Activated naive CD4-positive, alpha-beta T cell treated with anti-CD3 and anti-CD28 coated beads, Interleukin-2, amount 50 U/mL, for 24 hours (primary cell): ENCODE measurements around the gene PTGES.
A peak's percentile ranks its signal among the peaks of the same experiment; 100 is the strongest.
"Not testable (repeated sequence)": the region's sequence is repeated elsewhere in the genome, so short reads cannot be mapped to it uniquely, and the experiment has no call there.

Source experiments
- H3K27ac Mint-ChIP-seq: one replicate; pipeline ENCODE4 v1.8.0; 2021; ENCODE audit warnings: mild to moderate bottlenecking, mixed read lengths
- H3K27me3 Mint-ChIP-seq: one replicate; pipeline ENCODE4 v1.8.0; 2021; ENCODE audit warnings: mixed read lengths
- H3K36me3 Mint-ChIP-seq: one replicate; pipeline ENCODE4 v1.8.0; 2021; ENCODE audit warnings: mixed read lengths
- H3K4me1 Mint-ChIP-seq: one replicate; pipeline ENCODE4 v1.8.0; 2021; ENCODE audit warnings: mixed read lengths
- H3K4me3 Mint-ChIP-seq: one replicate; pipeline ENCODE4 v1.8.0; 2021; ENCODE audit warnings: mild to moderate bottlenecking, mixed read lengths
- H3K9me3 Mint-ChIP-seq: one replicate; pipeline ENCODE4 v1.8.0; 2021; ENCODE audit warnings: mixed read lengths

Gene PTGES

GRCh38 chr9:129759804-129760502, 7.1 kb upstream of the PTGES start:
- no peak overlapping the region for H3K27ac Mint-ChIP-seq
- no peaks in the 10 kb centered on the region for H3K9me3 Mint-ChIP-seq
- H3K4me1 Mint-ChIP-seq: peaks cover 10% of the 10 kb centered on the region
- no peaks in the 10 kb centered on the region for H3K36me3 Mint-ChIP-seq
- H3K4me3 Mint-ChIP-seq: no peak overlapping the region
- no peaks in the 10 kb centered on the region for H3K27me3 Mint-ChIP-seq

GRCh38 chr9:129759319-129759718, 6.5 kb upstream of the PTGES start:
- Mint-ChIP-seq H3K4me1 (peaks cover 10% of the 10 kb centered on the region), H3K9me3 (no peaks in the 10 kb centered on the region), H3K4me3 (no peak overlapping the region), H3K27ac (no peak overlapping the region), H3K27me3 (no peaks in the 10 kb centered on the region), H3K36me3 (no peaks in the 10 kb centered on the region)

- Mint-ChIP-seq H3K9me3 (no peaks in the 10 kb centered on the region), H3K4me1 (peaks cover 22% of the 10 kb centered on the region), H3K27me3 (no peaks in the 10 kb centered on the region), H3K4me3 (peak overlapping the region; percentile 8), H3K27ac (no peak overlapping the region), H3K36me3 (no peaks in the 10 kb centered on the region)
Observed at GRCh38 chr9:129757045-129757444, 4.2 kb upstream of the PTGES start.

GRCh38 chr9:129756191-129756590, 3.3 kb upstream of the PTGES start:
- no peaks in the 10 kb centered on the region for H3K9me3 Mint-ChIP-seq
- H3K4me3 Mint-ChIP-seq: no peak overlapping the region
- H3K27me3 Mint-ChIP-seq: no peaks in the 10 kb centered on the region

GRCh38 chr9:129755151-129755550, 2.3 kb upstream of the PTGES start:
- Mint-ChIP-seq H3K4me3 (no peak overlapping the region), H3K27ac (no peak overlapping the region), H3K36me3 (no peaks in the 10 kb centered on the region), H3K4me1 (peaks cover 22% of the 10 kb centered on the region), H3K27me3 (no peaks in the 10 kb centered on the region), H3K9me3 (no peaks in the 10 kb centered on the region)

More at GRCh38 chr9:129756191-129756590, 3.3 kb upstream of the PTGES start:
- H3K4me1 Mint-ChIP-seq: peaks cover 22% of the 10 kb centered on the region
- no peaks in the 10 kb centered on the region for H3K36me3 Mint-ChIP-seq
- H3K27ac Mint-ChIP-seq: no peak overlapping the region

GRCh38 chr9:129751841-129752801, 721 bp downstream of the PTGES start:
- H3K9me3 Mint-ChIP-seq: no peaks in the 10 kb centered on the region
- H3K27me3 Mint-ChIP-seq: no peaks in the 10 kb centered on the region
- H3K4me3 Mint-ChIP-seq: peak overlapping the region; percentile 26
- no peak overlapping the region for H3K27ac Mint-ChIP-seq
- peaks cover 15% of the 10 kb centered on the region for H3K4me1 Mint-ChIP-seq
- no peaks in the 10 kb centered on the region for H3K36me3 Mint-ChIP-seq

GRCh38 chr9:129750013-129750638, 2.7 kb downstream of the PTGES start:
- Mint-ChIP-seq H3K27me3 (no peaks in the 10 kb centered on the region), H3K4me3 (no peak overlapping the region), H3K36me3 (no peaks in the 10 kb centered on the region), H3K9me3 (no peaks in the 10 kb centered on the region), H3K27ac (no peak overlapping the region), H3K4me1 (peaks cover 12% of the 10 kb centered on the region)

GRCh38 chr9:129749575-129749974, 3.3 kb downstream of the PTGES start:
- Mint-ChIP-seq H3K36me3 (no peaks in the 10 kb centered on the region), H3K4me1 (peaks cover 12% of the 10 kb centered on the region), H3K4me3 (no peak overlapping the region), H3K9me3 (no peaks in the 10 kb centered on the region), H3K27ac (no peak overlapping the region), H3K27me3 (no peaks in the 10 kb centered on the region)

- not testable (repeated sequence) for H3K9me3 Mint-ChIP-seq, H3K27ac Mint-ChIP-seq, H3K4me3 Mint-ChIP-seq, H3K36me3 Mint-ChIP-seq, H3K27me3 Mint-ChIP-seq
- peaks cover 12% of the 10 kb centered on the region for H3K4me1 Mint-ChIP-seq
Observed at GRCh38 chr9:129749052-129749451, 3.8 kb downstream of the PTGES start.

- H3K4me1 Mint-ChIP-seq: peaks cover 10% of the 10 kb centered on the region
- no peaks in the 10 kb centered on the region for H3K36me3 Mint-ChIP-seq
- H3K4me3 Mint-ChIP-seq: no peak overlapping the region
- no peak overlapping the region for H3K27ac Mint-ChIP-seq
- no peaks in the 10 kb centered on the region for H3K9me3 Mint-ChIP-seq
- H3K27me3 Mint-ChIP-seq: no peaks in the 10 kb centered on the region
Observed at GRCh38 chr9:129748249-129748648, 4.6 kb downstream of the PTGES start.

- H3K4me1 Mint-ChIP-seq: no peaks in the 10 kb centered on the region
- no peaks in the 10 kb centered on the region for H3K36me3 Mint-ChIP-seq
- no peak overlapping the region for H3K27ac Mint-ChIP-seq
- no peaks in the 10 kb centered on the region for H3K9me3 Mint-ChIP-seq
- H3K27me3 Mint-ChIP-seq: no peaks in the 10 kb centered on the region
- no peak overlapping the region for H3K4me3 Mint-ChIP-seq
Observed at GRCh38 chr9:129746092-129746777, 6.6 kb downstream of the PTGES start.

GRCh38 chr9:129745200-129745599, 7.6 kb downstream of the PTGES start:
- Mint-ChIP-seq H3K27me3 (no peaks in the 10 kb centered on the region), H3K4me3 (no peak overlapping the region), H3K27ac (no peak overlapping the region), H3K4me1 (no peaks in the 10 kb centered on the region), H3K9me3 (no peaks in the 10 kb centered on the region), H3K36me3 (no peaks in the 10 kb centered on the region)

GRCh38 chr9:129740666-129741464, 12.0 kb downstream of the PTGES start:
- Mint-ChIP-seq H3K4me3 (no peak overlapping the region), H3K27ac (no peak overlapping the region), H3K27me3 (no peaks in the 10 kb centered on the region), H3K36me3 (no peaks in the 10 kb centered on the region), H3K4me1 (peaks cover 9% of the 10 kb centered on the region), H3K9me3 (no peaks in the 10 kb centered on the region)

- Mint-ChIP-seq H3K27me3 (no peaks in the 10 kb centered on the region), H3K4me3 (no peak overlapping the region), H3K9me3 (no peaks in the 10 kb centered on the region), H3K36me3 (no peaks in the 10 kb centered on the region), H3K4me1 (peaks cover 9% of the 10 kb centered on the region), H3K27ac (no peak overlapping the region)
Observed at GRCh38 chr9:129740174-129740573, 12.7 kb downstream of the PTGES start.

GRCh38 chr9:129739432-129739831, 13.4 kb downstream of the PTGES start:
- no peaks in the 10 kb centered on the region for H3K27me3 Mint-ChIP-seq
- H3K36me3 Mint-ChIP-seq: no peaks in the 10 kb centered on the region
- H3K4me3 Mint-ChIP-seq: peak overlapping the region; percentile 33
- no peaks in the 10 kb centered on the region for H3K9me3 Mint-ChIP-seq
- no peak overlapping the region for H3K27ac Mint-ChIP-seq
- peaks cover 9% of the 10 kb centered on the region for H3K4me1 Mint-ChIP-seq
